Measurements from ENCODE around the gene SARS1. TPM values are rescaled to one million over a fixed set of nuclear protein-coding genes. Genes with fewer than 3 reads are reported as not detected.

Gene SARS1
- total and polyA plus RNA-seq, 2 donors: 75.3 to 136 TPM

DNA sequence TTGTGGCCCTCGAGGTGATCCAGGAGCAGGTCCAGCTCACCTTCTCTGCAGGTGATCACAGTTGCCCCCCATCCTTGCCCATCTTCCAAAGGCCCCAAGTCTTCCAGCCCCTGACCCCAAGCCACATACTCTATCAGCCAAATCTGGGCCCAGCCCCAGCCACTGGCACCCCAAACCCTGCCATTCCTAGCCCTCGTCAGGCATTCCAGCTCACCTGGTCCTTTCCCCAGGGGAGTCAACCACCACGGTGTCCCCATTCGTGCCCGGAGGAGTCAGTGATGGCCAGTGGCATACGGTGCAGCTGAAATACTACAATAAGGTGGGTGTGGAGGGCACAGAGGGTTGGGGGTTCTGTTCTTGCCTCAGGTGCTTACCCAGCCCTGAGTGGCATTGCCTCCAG is 47.9 kb downstream of the SARS1 start:
- no peaks in the 10 kb centered on the region for H3K4me1 ChIP-seq (ENCODE audit: insufficient read depth)
- WGBS: 88% methylated on average over 6 of the region's 6 CpGs
- no peak overlapping the region for H3K4me3 ChIP-seq (ENCODE audit: low read depth, low read length)
- DNase-seq (ENCODE audit: extremely low spot score): no peak
- no peaks in the 10 kb centered on the region for H3K36me3 ChIP-seq (ENCODE audit: insufficient read depth)
- H3K27ac ChIP-seq (ENCODE audit: low read depth): no peak overlapping the region

DNA sequence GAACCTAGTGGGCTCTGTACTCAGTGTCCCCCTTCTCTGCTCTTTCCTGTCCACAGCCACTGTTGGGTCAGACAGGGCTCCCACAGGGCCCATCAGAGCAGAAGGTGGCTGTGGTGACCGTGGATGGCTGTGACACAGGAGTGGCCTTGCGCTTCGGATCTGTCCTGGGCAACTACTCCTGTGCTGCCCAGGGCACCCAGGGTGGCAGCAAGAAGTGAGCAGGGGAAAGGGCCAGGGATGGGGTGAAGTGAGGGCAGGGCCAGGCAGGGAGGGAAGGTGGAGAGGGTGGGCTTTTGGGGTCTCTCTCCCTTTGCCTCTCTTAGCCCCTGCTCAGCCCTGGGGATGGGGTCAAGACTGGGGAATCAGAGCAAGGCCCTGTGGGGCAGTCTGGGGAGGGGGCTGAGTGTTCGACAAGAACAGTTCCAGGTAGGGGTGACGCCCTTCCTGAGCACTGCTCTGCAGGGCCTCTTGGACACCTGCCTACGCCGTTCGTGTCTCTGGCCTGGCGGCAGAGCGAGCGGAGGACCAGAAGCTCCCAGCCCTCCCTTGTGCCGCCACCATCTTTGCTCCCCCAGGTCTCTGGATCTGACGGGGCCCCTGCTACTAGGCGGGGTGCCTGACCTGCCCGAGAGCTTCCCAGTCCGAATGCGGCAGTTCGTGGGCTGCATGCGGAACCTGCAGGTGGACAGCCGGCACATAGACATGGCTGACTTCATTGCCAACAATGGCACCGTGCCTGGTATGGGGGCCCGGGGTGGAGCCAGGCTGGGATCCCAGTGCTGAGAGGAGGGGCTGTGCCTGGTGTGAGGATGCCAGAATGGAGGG is 48.7 kb downstream of the SARS1 start:
- Histone ChIP-seq H3K27ac (ENCODE audit: low read depth) (no peak overlapping the region), H3K36me3 (ENCODE audit: insufficient read depth) (no peaks in the 10 kb centered on the region), H3K4me1 (ENCODE audit: insufficient read depth) (no peaks in the 10 kb centered on the region), H3K4me3 (ENCODE audit: low read depth, low read length) (no peak overlapping the region)
- WGBS: 81% methylated on average over 22 of the region's 22 CpGs
- DNase-seq (ENCODE audit: extremely low spot score): no peak

DNA sequence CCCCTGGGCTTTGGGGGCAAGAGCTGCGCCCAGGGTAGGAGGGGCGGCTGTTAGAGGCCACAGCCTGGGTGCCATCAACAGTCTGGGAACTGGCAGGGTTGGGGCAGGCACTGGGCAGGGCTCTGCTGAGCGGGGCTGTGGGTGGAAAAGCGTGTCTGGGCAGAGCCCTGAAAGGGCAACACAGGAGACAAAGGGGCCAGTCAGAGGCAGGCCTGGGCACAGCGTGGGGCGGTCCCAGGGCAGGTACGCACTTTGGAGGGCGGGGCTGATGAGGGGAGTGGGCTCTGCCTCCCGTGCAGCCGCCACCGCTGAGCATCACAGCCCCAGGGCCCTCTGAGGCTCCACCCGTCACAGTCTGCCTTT is 49.5 kb downstream of the SARS1 start:
- Histone ChIP-seq H3K4me1 (ENCODE audit: insufficient read depth) (no peaks in the 10 kb centered on the region), H3K36me3 (ENCODE audit: insufficient read depth) (no peaks in the 10 kb centered on the region), H3K4me3 (ENCODE audit: low read depth, low read length) (no peak overlapping the region), H3K27ac (ENCODE audit: low read depth) (no peak overlapping the region)
- 75% methylated on average over 12 of the region's 12 CpGs for WGBS
- DNase-seq (ENCODE audit: extremely low spot score): peak; percentile 26

DNA sequence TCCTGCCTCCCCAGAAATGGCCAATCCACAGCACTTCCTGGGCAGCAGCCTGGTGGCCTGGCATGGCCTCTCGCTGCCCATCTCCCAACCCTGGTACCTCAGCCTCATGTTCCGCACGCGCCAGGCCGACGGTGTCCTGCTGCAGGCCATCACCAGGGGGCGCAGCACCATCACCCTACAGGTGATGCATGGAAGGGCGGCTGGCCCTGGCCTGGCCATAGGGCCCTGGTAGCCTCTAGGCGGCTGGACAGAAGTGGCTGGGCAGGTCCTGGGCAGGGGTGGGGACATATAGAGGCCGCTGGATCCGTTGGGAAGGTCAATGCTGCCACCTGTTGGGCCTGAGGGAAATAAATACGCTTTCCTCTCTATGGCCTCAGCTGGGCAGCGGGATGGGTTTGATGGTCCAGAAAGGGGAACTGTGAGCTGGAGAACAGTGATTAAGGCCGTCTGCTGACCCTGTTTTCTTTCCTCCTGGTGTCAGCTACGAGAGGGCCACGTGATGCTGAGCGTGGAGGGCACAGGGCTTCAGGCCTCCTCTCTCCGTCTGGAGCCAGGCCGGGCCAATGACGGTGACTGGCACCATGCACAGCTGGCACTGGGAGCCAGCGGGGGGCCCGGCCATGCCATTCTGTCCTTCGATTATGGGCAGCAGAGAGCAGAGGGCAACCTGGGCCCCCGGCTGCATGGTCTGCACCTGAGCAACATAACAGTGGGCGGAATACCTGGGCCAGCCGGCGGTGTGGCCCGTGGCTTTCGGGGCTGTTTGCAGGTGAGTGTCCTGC is 50.1 kb downstream of the SARS1 start:
- no peak overlapping the region for H3K27ac ChIP-seq (ENCODE audit: low read depth)
- 52% methylated on average over 29 of the region's 29 CpGs for WGBS
- H3K4me1 ChIP-seq (ENCODE audit: insufficient read depth): no peaks in the 10 kb centered on the region
- peak; percentile 28 for DNase-seq (ENCODE audit: extremely low spot score)
- no peaks in the 10 kb centered on the region for H3K36me3 ChIP-seq (ENCODE audit: insufficient read depth)
- no peak overlapping the region for H3K4me3 ChIP-seq (ENCODE audit: low read depth, low read length)

DNA sequence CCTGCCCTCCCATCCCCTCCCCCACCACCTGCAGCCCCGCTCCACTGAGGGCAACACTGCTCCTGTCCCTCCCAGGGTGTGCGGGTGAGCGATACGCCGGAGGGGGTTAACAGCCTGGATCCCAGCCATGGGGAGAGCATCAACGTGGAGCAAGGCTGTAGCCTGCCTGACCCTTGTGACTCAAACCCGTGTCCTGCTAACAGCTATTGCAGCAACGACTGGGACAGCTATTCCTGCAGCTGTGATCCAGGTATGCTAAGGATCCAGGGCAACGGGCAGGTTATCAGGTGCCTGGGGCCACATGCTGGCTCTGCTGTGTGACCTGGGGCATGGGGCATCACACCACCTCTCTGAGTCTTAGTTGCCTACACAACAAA is 50.6 kb downstream of the SARS1 start:
- Histone ChIP-seq H3K36me3 (ENCODE audit: insufficient read depth) (no peaks in the 10 kb centered on the region), H3K27ac (ENCODE audit: low read depth) (no peak overlapping the region), H3K4me1 (ENCODE audit: insufficient read depth) (no peaks in the 10 kb centered on the region), H3K4me3 (ENCODE audit: low read depth, low read length) (no peak overlapping the region)
- 80% methylated on average over 9 of the region's 9 CpGs for WGBS
- DNase-seq (ENCODE audit: extremely low spot score): no peak

DNA sequence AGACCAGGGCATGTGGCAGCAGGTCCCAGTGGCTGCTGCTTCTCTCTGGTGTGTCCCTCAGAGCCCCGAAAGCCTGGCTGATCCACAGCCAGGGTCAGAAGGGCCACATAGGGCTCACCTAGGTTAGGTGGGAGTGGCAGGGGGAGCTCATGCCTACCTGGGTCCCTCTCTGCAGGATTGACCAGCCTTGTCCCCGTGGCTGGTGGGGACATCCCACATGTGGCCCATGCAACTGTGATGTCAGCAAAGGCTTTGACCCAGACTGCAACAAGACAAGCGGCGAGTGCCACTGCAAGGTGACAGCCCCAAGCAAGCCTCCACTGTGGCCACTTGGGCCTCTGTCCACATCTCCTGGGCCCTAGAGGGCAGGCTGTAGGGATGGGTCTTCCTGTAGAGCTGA is 51.3 kb downstream of the SARS1 start:
- no peak for DNase-seq (ENCODE audit: extremely low spot score)
- Histone ChIP-seq H3K36me3 (ENCODE audit: insufficient read depth) (no peaks in the 10 kb centered on the region), H3K4me3 (ENCODE audit: low read depth, low read length) (no peak overlapping the region), H3K4me1 (ENCODE audit: insufficient read depth) (no peaks in the 10 kb centered on the region), H3K27ac (ENCODE audit: low read depth) (no peak overlapping the region)
- WGBS: 95% methylated on average over 4 of the region's 4 CpGs

DNA sequence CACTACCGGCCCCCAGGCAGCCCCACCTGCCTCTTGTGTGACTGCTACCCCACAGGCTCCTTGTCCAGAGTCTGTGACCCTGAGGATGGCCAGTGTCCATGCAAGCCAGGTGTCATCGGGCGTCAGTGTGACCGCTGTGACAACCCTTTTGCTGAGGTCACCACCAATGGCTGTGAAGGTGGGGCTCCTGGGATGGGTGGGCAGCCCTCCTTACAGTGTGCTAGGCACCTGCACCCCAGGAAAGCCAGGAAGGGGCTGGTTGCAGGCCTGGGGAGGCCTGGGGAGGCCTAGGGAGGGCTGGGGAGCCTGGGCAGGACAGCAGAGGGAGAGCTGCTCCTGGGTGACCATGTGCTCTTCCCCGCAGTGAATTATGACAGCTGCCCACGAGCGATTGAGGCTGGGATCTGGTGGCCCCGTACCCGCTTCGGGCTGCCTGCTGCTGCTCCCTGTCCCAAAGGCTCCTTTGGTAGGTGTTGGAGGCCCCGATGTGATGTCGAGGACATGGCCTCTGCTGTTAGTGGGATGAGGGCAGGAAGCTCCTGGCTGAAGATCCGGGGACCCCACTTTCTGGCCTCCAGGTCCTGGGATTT is 52.1 kb downstream of the SARS1 start:
- 95% methylated on average over 13 of the region's 13 CpGs for WGBS
- no peak overlapping the region for H3K27ac ChIP-seq (ENCODE audit: low read depth)
- H3K4me3 ChIP-seq (ENCODE audit: low read depth, low read length): no peak overlapping the region
- no peaks in the 10 kb centered on the region for H3K4me1 ChIP-seq (ENCODE audit: insufficient read depth)
- no peak for DNase-seq (ENCODE audit: extremely low spot score)
- no peaks in the 10 kb centered on the region for H3K36me3 ChIP-seq (ENCODE audit: insufficient read depth)

DNA sequence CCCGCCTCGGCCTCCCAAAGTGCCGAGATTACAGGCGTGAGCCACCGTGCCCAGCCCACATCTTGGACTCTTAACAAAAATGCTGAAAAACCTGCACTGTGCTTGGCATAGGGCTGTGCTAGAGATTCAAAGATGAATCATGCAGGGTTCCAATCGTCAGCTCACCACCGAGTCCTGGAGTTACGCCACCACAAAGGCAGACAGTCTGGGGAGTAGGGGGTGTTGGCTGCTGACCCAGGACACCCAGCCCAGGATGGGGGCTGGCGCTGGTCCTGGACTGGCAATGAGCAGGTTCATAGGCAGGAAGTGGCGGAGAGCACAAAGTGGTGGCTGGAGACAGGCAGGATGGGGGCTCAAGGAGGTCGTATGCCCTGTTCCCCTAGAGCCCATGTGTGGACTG is 53.2 kb downstream of the SARS1 start:
- 85% methylated on average over 11 of the region's 11 CpGs for WGBS
- no peak for DNase-seq (ENCODE audit: extremely low spot score)
- H3K4me1 ChIP-seq (ENCODE audit: insufficient read depth): no peaks in the 10 kb centered on the region
- no peaks in the 10 kb centered on the region for H3K36me3 ChIP-seq (ENCODE audit: insufficient read depth)
- no peak overlapping the region for H3K27ac ChIP-seq (ENCODE audit: low read depth)
- H3K4me3 ChIP-seq (ENCODE audit: low read depth, low read length): no peak overlapping the region

DNA sequence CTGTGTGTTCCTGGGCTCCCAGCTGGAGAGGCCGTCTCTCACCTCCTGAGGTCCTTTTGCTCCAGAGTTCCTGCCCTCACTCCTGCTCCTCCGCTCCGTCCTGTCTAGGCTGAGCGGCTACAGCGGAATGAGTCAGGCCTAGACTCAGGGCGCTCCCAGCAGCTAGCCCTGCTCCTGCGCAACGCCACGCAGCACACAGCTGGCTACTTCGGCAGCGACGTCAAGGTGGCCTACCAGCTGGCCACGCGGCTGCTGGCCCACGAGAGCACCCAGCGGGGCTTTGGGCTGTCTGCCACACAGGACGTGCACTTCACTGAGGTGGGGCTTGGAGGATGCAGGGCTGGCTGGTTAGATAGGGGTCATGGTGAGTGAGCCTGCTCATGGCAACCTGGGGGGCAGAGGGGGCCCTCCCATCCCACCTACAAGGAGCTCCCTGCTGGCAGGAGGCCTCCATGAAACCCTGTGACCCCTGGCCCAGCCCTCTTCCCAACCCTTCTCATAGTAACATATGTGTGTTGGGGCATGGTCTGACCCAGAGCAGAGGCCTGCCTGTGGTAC is 54.1 kb downstream of the SARS1 start:
- H3K36me3 ChIP-seq (ENCODE audit: insufficient read depth): no peaks in the 10 kb centered on the region
- 93% methylated on average over 17 of the region's 17 CpGs for WGBS

DNA sequence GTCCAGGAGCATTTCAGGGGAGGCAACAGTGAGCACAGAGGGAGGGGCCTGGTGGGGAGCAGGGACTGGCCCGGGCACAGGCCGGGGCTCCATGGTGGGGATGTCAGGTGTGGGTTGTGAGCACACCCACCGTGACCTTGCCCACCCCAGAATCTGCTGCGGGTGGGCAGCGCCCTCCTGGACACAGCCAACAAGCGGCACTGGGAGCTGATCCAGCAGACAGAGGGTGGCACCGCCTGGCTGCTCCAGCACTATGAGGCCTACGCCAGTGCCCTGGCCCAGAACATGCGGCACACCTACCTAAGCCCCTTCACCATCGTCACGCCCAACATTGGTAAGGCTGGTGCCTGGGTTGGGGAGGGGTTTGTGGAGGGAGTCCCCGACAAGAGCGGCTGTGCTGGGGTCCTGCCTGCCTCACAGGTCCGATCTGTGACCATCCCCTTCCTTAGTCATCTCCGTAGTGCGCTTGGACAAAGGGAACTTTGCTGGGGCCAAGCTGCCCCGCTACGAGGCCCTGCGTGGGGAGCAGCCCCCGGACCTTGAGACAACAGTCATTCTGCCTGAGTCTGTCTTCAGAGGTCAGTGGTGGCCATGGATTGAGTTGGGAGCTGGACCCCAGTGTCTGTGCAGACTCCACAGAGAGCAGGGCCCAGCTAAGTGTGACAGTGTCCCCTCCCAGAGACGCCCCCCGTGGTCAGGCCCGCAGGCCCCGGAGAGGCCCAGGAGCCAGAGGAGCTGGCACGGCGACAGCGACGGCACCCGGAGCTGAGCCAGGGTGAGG is 54.9 kb downstream of the SARS1 start:
- Histone ChIP-seq H3K4me1 (ENCODE audit: insufficient read depth) (no peaks in the 10 kb centered on the region), H3K36me3 (ENCODE audit: insufficient read depth) (no peaks in the 10 kb centered on the region), H3K27ac (ENCODE audit: low read depth) (no peak overlapping the region), H3K4me3 (ENCODE audit: low read depth, low read length) (no peak overlapping the region)
- 92% methylated on average over 29 of the region's 29 CpGs for WGBS
- DNase-seq (ENCODE audit: extremely low spot score): no peak

More for the DNA sequence above, 54.1 kb downstream of the SARS1 start:
- no peak overlapping the region for H3K4me3 ChIP-seq (ENCODE audit: low read depth, low read length)
- H3K27ac ChIP-seq (ENCODE audit: low read depth): no peak overlapping the region
- no peak for DNase-seq (ENCODE audit: extremely low spot score)
- no peaks in the 10 kb centered on the region for H3K4me1 ChIP-seq (ENCODE audit: insufficient read depth)

DNA sequence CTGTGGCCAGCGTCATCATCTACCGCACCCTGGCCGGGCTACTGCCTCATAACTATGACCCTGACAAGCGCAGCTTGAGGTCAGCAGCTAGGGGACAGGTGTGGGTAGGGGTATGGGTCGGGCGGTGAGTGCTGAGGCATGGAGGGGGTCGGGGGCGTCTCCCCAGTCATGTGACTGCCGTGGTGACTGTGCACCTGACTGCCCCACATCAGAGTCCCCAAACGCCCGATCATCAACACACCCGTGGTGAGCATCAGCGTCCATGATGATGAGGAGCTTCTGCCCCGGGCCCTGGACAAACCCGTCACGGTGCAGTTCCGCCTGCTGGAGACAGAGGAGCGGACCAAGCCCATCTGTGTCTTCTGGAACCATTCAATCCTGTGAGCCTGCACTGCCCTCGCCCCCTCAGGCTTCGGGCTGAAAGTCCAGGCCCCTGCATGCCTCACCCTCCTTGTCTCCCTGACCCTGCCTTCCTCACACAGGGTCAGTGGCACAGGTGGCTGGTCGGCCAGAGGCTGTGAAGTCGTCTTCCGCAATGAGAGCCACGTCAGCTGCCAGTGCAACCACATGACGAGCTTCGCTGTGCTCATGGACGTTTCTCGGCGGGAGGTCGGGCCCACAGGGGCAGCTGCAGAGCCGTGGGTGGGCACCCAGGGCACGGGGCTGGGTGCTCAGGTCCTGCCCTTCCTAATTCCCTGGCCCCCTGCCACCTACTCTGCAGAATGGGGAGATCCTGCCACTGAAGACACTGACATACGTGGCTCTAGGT is 55.7 kb downstream of the SARS1 start:
- 91% methylated on average over 33 of the region's 33 CpGs for WGBS

DNA sequence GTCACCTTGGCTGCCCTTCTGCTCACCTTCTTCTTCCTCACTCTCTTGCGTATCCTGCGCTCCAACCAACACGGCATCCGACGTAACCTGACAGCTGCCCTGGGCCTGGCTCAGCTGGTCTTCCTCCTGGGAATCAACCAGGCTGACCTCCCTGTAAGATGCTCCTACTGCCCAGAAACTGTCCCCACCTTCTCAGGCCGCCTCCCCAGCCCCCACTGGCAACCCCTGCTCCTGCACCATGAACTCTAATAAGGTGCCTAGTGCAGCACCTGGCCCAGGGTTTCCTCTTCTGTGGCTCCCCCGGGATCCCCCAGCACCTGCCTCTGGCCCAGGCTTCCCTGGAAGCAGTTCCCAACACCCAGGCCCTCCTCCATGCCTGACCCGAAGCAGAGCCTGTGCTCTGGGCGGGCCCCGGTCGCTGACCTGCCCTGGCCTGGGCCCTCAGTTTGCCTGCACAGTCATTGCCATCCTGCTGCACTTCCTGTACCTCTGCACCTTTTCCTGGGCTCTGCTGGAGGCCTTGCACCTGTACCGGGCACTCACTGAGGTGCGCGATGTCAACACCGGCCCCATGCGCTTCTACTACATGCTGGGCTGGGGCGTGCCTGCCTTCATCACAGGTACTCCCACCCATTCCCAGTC is 56.4 kb downstream of the SARS1 start:
- Histone ChIP-seq H3K4me3 (ENCODE audit: low read depth, low read length) (no peak overlapping the region), H3K27ac (ENCODE audit: low read depth) (no peak overlapping the region), H3K4me1 (ENCODE audit: insufficient read depth) (no peaks in the 10 kb centered on the region), H3K36me3 (ENCODE audit: insufficient read depth) (no peaks in the 10 kb centered on the region)
- 95% methylated on average over 17 of the region's 17 CpGs for WGBS
- DNase-seq (ENCODE audit: extremely low spot score): no peak

More for the DNA sequence above, 55.7 kb downstream of the SARS1 start:
- H3K4me3 ChIP-seq (ENCODE audit: low read depth, low read length): no peak overlapping the region
- no peaks in the 10 kb centered on the region for H3K4me1 ChIP-seq (ENCODE audit: insufficient read depth)
- H3K27ac ChIP-seq (ENCODE audit: low read depth): no peak overlapping the region
- H3K36me3 ChIP-seq (ENCODE audit: insufficient read depth): no peaks in the 10 kb centered on the region
- no peak for DNase-seq (ENCODE audit: extremely low spot score)
